Stimulated activated CD4-positive, alpha-beta T cell treated with anti-CD3 and anti-CD28 coated beads, Interleukin-15, amount 100 ng/mL, for 48 hours (primary cell): ENCODE measurements around the gene CCDC88C.
"Not testable (repeated sequence)": the region's sequence is repeated elsewhere in the genome, so short reads cannot be mapped to it uniquely, and the experiment has no call there.

Experiments
- DNase-seq, 2 donors: peaks; one replicate each; pipeline ENCODE4 v3.0.0-alpha.2; 2020; ENCODE audit warnings: low read depth in 2 of 2

Gene CCDC88C

GRCh38 chr14:91226360-91226759 is 191.3 kb downstream of the CCDC88C start:
- DNase-seq = not testable (repeated sequence)

- DNase-seq = no peak
Measured at GRCh38 chr14:91225025-91225424, 192.6 kb downstream of the CCDC88C start.

DNA sequence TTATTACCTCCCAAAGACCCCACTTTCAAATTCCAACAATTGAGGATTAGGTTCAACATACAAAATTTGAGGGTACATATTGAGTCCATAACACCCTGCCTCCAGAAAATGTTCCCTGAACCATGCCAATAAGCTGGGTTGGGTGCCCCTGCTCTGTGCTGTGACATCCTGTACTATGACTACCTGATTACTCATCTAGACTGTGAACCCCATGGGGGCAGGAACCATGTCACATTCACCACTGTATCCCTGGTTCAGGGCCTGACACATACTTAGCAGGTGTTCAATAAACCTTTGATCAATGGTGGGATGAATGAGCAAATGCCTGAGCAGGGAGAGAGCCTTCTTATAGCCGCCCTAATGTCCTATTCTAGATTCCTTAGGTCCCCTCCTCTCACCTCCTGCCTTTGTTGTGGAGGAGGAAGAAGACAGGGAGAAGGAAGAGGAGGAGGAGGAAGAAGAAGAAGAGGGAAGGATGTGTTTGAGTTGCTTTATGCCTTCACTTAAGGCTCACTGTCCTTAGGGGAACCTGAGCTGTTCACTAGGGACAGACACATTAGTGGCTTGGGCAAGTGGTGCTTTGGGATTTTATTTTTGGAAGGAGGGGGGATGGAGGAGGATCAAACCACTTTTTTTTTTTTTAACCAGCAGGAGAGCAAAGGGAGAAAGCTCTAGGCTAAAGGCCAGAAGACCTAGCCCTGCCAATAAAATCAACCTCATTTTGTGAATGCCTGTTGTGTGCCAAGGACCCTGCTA is 194.4 kb downstream of the CCDC88C start:
- DNase-seq = no peak
